ENCODE measurements around the gene EPG5.

DNA sequence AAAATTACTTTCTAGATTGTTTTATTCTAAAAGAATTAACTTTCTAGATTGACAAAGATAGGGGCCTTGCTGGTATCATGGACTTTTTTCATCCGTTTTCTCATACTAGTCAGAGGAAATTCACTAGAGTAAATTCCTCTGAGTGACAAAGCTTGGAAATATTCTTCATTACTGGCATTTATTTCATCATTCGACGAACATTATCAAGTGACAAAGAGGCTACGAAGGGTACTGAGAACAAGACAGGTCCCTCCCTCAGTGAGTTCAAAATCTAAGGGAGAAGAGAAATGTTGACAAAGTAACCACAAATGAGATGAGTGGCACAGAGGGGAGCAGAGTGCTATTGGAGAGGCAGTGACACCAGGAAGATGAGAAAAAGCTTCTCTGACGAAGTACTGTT, 4.3 kb downstream of the EPG5 start:
- no peak for TF ChIP-seq POLR2A (IDR thresholded peaks at IDR 0.05)
- TF ChIP-seq, protein P1, sequence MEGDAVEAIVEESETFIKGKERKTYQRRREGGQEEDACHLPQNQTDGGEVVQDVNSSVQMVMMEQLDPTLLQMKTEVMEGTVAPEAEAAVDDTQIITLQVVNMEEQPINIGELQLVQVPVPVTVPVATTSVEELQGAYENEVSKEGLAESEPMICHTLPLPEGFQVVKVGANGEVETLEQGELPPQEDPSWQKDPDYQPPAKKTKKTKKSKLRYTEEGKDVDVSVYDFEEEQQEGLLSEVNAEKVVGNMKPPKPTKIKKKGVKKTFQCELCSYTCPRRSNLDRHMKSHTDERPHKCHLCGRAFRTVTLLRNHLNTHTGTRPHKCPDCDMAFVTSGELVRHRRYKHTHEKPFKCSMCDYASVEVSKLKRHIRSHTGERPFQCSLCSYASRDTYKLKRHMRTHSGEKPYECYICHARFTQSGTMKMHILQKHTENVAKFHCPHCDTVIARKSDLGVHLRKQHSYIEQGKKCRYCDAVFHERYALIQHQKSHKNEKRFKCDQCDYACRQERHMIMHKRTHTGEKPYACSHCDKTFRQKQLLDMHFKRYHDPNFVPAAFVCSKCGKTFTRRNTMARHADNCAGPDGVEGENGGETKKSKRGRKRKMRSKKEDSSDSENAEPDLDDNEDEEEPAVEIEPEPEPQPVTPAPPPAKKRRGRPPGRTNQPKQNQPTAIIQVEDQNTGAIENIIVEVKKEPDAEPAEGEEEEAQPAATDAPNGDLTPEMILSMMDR (IDR thresholded peaks at IDR 0.05): no peak
